GM12878 (cell line): Measurements from ENCODE around the gene ROR2. TPM values are rescaled to one million over a fixed set of nuclear protein-coding genes. Genes with fewer than 3 reads are reported as not detected.

Experiments
- ATAC-seq: fragments of 200-7000 bp; cut with Tn5 transposase; 3 replicates; pipeline ENCODE4 v1.9.1; 2020; ENCODE audit warnings: mild to moderate bottlenecking, moderate library complexity
- BruUV-seq: library from RNA; stranded (reverse); fragments of 400-500 nt; replicated peaks from 2 replicates; lab custom pipeline; 2021; lab: Mats Ljungman, UMichigan
- CTCF ChIA-PET: fragments of 300-600 bp; sonication (Branson Sonifier 250); formaldehyde crosslinking; extraction: SDS; loops from one replicate; lab custom pipeline; 2021; ENCODE audit warnings: inconsistent platforms; lab: Yijun Ruan, JAX
- POLR2A ChIA-PET: fragments of 350-600 bp; formaldehyde crosslinking; extraction: SDS; loops from one replicate; lab custom pipeline; 2021; ENCODE audit warnings: inconsistent platforms; lab: Charles Lee
- RAD21 ChIA-PET: fragments of 300-600 bp; sonication (Branson Sonifier 250); formaldehyde crosslinking; loops from one replicate; lab custom pipeline; 2023; ENCODE audit warnings: antibody characterized with exemption; ENCODE audit not compliant: unreplicated experiment; lab: Charles Lee
- SMC1A ChIA-PET: fragments of 300-600 bp; sonication (Branson Sonifier 250); formaldehyde crosslinking; loops from one replicate; lab custom pipeline; 2023; ENCODE audit not compliant: unreplicated experiment, uncharacterized antibody; lab: Charles Lee
- DNase-seq: peaks from one replicate; pipeline ENCODE4 v3.0.0-alpha.2; 2011; ENCODE audit warnings: low read depth, low spot score
- FAIRE-seq: peaks from 3 replicates; lab custom pipeline; 2011; peaks lifted over from hg19 to GRCh38; lab: Jason Lieb, UNC
- H2AFZ ChIP-seq: 2 replicates; pipeline ENCODE4 v1.6.0; 2011; ENCODE audit warnings: low read depth, low read length, control low read depth; ENCODE audit not compliant: control insufficient read depth
- H3K27ac ChIP-seq: 2 replicates; pipeline ENCODE4 v1.5.1; 2011; ENCODE audit warnings: control low read depth; ENCODE audit not compliant: control insufficient read depth, insufficient read depth
- H3K27me3 ChIP-seq, 2 experiments: replicated peaks in 1 of 2; 2 replicates each; pipeline versions ENCODE4 v1.6.0 to v1.6.1; 2011; ENCODE audit warnings: low read length in 1 of 2; ENCODE audit not compliant: control insufficient read depth in 2 of 2, insufficient read depth in 2 of 2
- H3K36me3 ChIP-seq, 2 experiments: 2 replicates each; pipeline ENCODE4 v1.5.1; 2011; ENCODE audit warnings: low read length in 1 of 2; ENCODE audit not compliant: control insufficient read depth in 2 of 2, insufficient read depth in 2 of 2
- H3K4me1 ChIP-seq: 2 replicates; pipeline ENCODE4 v1.6.1; 2011; ENCODE audit warnings: mild to moderate bottlenecking, low read length, moderate library complexity, mixed read lengths; ENCODE audit not compliant: control insufficient read depth, insufficient read depth
- H3K4me2 ChIP-seq: 2 replicates; pipeline ENCODE4 v1.6.0; 2011; ENCODE audit warnings: control low read depth; ENCODE audit not compliant: control insufficient read depth, insufficient read depth
- H3K4me3 ChIP-seq: fragments of 200-600 bp; sonication (generic); 2 replicates; pipeline ENCODE4 v1.5.1; 2016
- H3K79me2 ChIP-seq: 2 replicates; pipeline ENCODE4 v1.6.0; 2011; ENCODE audit warnings: low read length; ENCODE audit not compliant: control insufficient read depth, insufficient read depth
- H3K9ac ChIP-seq: 2 replicates; pipeline ENCODE4 v1.8.0; 2011; ENCODE audit warnings: low read length, control low read depth, mixed read lengths; ENCODE audit not compliant: control insufficient read depth, insufficient read depth
- H3K9me3 ChIP-seq: replicated peaks from 3 replicates; pipeline ENCODE4 v1.5.1; 2011; ENCODE audit warnings: mild to moderate bottlenecking, low read length; ENCODE audit not compliant: control insufficient read depth, insufficient read depth
- H4K20me1 ChIP-seq: 2 replicates; pipeline ENCODE4 v1.6.0; 2011; ENCODE audit not compliant: control insufficient read depth, insufficient read depth
- ATF2 ChIP-seq: IDR thresholded peaks from 2 replicates; pipeline ENCODE4 v1.6.1; 2012; ENCODE audit warnings: low read length, inconsistent platforms
- ATF3 ChIP-seq: IDR thresholded peaks from 2 replicates; pipeline ENCODE4 v1.6.1; 2011; ENCODE audit warnings: low read depth, mild to moderate bottlenecking, low read length, moderate library complexity, borderline replicate concordance; ENCODE audit errors: extremely low read depth
- DPF2 ChIP-seq: fragments of 450-650 bp; IDR thresholded peaks from 2 replicates; pipeline ENCODE4 v1.6.1; 2017; ENCODE audit warnings: mild to moderate bottlenecking
- E4F1 ChIP-seq: fragments of 450-650 bp; IDR thresholded peaks from 2 replicates; pipeline ENCODE4 v1.6.1; 2018; ENCODE audit warnings: borderline replicate concordance, mild to moderate bottlenecking; ENCODE audit not compliant: partially characterized antibody
- EED ChIP-seq: sonication (generic); IDR thresholded peaks from 2 replicates; pipeline ENCODE4 v1.6.1; 2016; ENCODE audit warnings: antibody characterized with exemption, low read depth
- ELK1 ChIP-seq: IDR thresholded peaks from 2 replicates; pipeline ENCODE4 v1.6.1; 2012; ENCODE audit warnings: low read depth, low read length, improper control_type of control experiment
- FOS ChIP-seq: IDR thresholded peaks from 3 replicates; pipeline ENCODE4 v1.6.1; 2011; ENCODE audit warnings: borderline replicate concordance; ENCODE audit not compliant: insufficient read length; ENCODE audit errors: extremely low read depth
- GABPA ChIP-seq: IDR thresholded peaks from 2 replicates; pipeline ENCODE4 v1.6.1; 2014; ENCODE audit warnings: antibody characterized with exemption, low read depth, mild to moderate bottlenecking, inconsistent platforms
- JUNB ChIP-seq: IDR thresholded peaks from 2 replicates; pipeline ENCODE4 v1.6.1; 2016; ENCODE audit warnings: antibody characterized with exemption, mild to moderate bottlenecking
- NFXL1 ChIP-seq: fragments of 450-650 bp; IDR thresholded peaks from 2 replicates; pipeline ENCODE4 v1.6.1; 2017; ENCODE audit warnings: antibody characterized with exemption, mild to moderate bottlenecking, borderline replicate concordance
- NR2C1 ChIP-seq: fragments of 450-650 bp; IDR thresholded peaks from 2 replicates; pipeline ENCODE4 v1.6.1; 2017; ENCODE audit warnings: antibody characterized with exemption, mild to moderate bottlenecking, moderate library complexity
- PKNOX1 ChIP-seq: fragments of 450-650 bp; IDR thresholded peaks from 2 replicates; pipeline ENCODE4 v1.6.1; 2016; ENCODE audit warnings: mild to moderate bottlenecking
- POU2F2 ChIP-seq: IDR thresholded peaks from 3 replicates; pipeline ENCODE4 v1.6.1; 2011; ENCODE audit warnings: low read depth, mild to moderate bottlenecking, low read length, borderline replicate concordance
- RBBP5 ChIP-seq: fragments of 200-600 bp; sonication (generic); conservative IDR thresholded peaks from 2 replicates; pipeline ENCODE4 v1.6.1; 2016
- RUNX3 ChIP-seq: IDR thresholded peaks from 2 replicates; pipeline ENCODE4 v1.6.1; 2012; ENCODE audit warnings: low read length, inconsistent platforms
- STAT3 ChIP-seq: IDR thresholded peaks from 2 replicates; pipeline ENCODE4 v1.6.1; 2011; ENCODE audit warnings: low read depth, low read length, improper control_type of control experiment
- ZZZ3 ChIP-seq: IDR thresholded peaks from 2 replicates; pipeline ENCODE4 v1.6.1; 2011; ENCODE audit warnings: low read depth; ENCODE audit not compliant: control insufficient read depth, insufficient read length
- WGBS: methylation state at CpG from one replicate; pipeline ENCODE4 v1.1.6; 2016; ENCODE audit warnings: low lambda C conversion rate; ENCODE audit not compliant: insufficient replicate concordance, insufficient coverage; ENCODE audit errors: missing lambda C conversion rate; 5-methylcytosine and 5-hydroxymethylcytosine counted together
- in situ Hi-C: fragments of 300-500 bp; cut with MboI; formaldehyde crosslinking; loops from 9 replicates; pipeline ENCODE4 v1.14.3; 2018; ENCODE audit warnings: mixed read lengths
- intact Hi-C: fragments of 100-400 bp; cut with micrococcal nuclease; formaldehyde crosslinking; loops from one replicate; pipeline ENCODE4 v1.14.2; 2022; ENCODE audit not compliant: unreplicated experiment
- polyA plus RNA-seq, 11 experiments: library from polyadenylated mRNA; depleted of rRNA in 4 of 11; unstranded in 6 of 11; stranded (reverse) in 5 of 11; fragments of >200 nt; fragmentation: Nextera tagmentation in 4 of 11; fragmentation: Illumina TruSeq in 1 of 11; extraction: Ambion mirVana in 4 of 11; extraction: Trizol in 1 of 11; gene quantifications; 1 replicate in 1 of 11; 2 replicates in 10 of 11; pipeline versions ENCODE4 v1.2.1 to v1.2.3, GENCODE V29; 2011 to 2016; ENCODE audit warnings: inconsistent platforms in 2 of 11, missing spikeins in 2 of 11, low read depth in 1 of 11
- total RNA-seq, 4 experiments: library from RNA; depleted of rRNA in 3 of 4; stranded (reverse); fragments of >200 nt in 3 of 4; fragmentation: Illumina TruSeq in 1 of 4; extraction: Trizol in 1 of 4; gene quantifications; 2 replicates each; pipeline versions ENCODE4 v1.2.1 to v1.2.3, GENCODE V29; 2013 to 2021

ROR2 gene
- total and polyA plus RNA-seq, 10 of the 15 experiments (the other 5 are each of a cell fraction or from before 2014, with no cell fraction given): 0.03 to 0.05 TPM; not detected in 8

GRCh38 chr9:91746904-91747303, 203.1 kb downstream of the ROR2 start:
- intact Hi-C loops: no loop called here
- no peak for DNase-seq
- ChIA-PET CTCF (no interaction called here), POLR2A (no interaction called here), SMC1A (no interaction called here), RAD21 (no interaction called here)
- Histone ChIP-seq H3K27ac (no peak overlapping the region), H3K4me1 (no peaks in the 10 kb centered on the region), H3K79me2 (no peaks in the 10 kb centered on the region), H3K9me3 (no peaks in the 10 kb centered on the region), H3K4me2 (no peak overlapping the region), H4K20me1 (no peaks in the 10 kb centered on the region), H3K36me3 (no peaks in the 10 kb centered on the region), H3K27me3 (peaks cover 0 to 4% of the 10 kb centered on the region in 2 experiments; a peak in 2 of 4 replicates), H2AFZ (no peak overlapping the region), H3K9ac (no peak overlapping the region), H3K4me3 (no peak overlapping the region)
- in situ Hi-C loops: no loop called here
- no peak for ATAC-seq
- BruUV-seq: no TSS peak
- no peak for FAIRE-seq
- WGBS: 27% methylated on average over 9 of the region's 9 CpGs
- TF ChIP-seq ZZZ3 (no peak), ATF3 (no peak), RBBP5 (no peak), FOS (no peak), GABPA (no peak), EED (no peak), RUNX3 (no peak), ATF2 (no peak), NR2C1 (no peak), E4F1 (no peak), POU2F2 (no peak), STAT3 (no peak), PKNOX1 (no peak), NFXL1 (no peak), ELK1 (no peak), DPF2 (no peak), JUNB (no peak)
